Activated CD4-positive, CD25-positive, alpha-beta regulatory T cell (primary cell): ENCODE results near the gene SLC50A1.
A peak's percentile ranks its signal among the peaks of the same experiment; 100 is the strongest.
"Not testable (repeated sequence)": the region's sequence is repeated elsewhere in the genome, so short reads cannot be mapped to it uniquely, and the experiment has no call there.

ENCODE experiments used
- DNase-seq, 4 experiments: peaks; one replicate each; lab custom pipeline; 2025; lab: John Stamatoyannopoulos, UW

SLC50A1 gene

GRCh38 chr1:155116113-155116764 lies 19.4 kb upstream of the SLC50A1 start:
- no peak for DNase-seq

DNA sequence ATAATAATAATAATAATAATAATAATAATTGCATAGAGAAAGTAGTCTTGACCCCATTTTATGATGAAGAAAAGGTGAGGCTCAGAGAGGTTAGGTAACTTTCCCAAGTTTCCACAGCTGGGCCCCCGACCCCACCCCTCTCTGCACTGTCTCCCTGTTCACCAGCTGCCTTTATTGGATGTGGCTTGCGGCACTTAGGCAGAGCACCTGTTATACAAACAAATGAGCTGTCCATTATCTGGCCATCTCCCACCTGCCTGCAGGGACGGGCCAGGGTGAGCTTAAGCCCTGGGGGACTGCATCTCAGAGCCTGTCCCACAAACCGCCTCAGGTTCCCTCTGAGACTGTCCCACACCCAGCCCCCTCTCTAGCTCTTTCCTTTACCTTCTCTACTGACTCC lies 18.0 kb upstream of the SLC50A1 start:
- DNase-seq: no peak

DNA sequence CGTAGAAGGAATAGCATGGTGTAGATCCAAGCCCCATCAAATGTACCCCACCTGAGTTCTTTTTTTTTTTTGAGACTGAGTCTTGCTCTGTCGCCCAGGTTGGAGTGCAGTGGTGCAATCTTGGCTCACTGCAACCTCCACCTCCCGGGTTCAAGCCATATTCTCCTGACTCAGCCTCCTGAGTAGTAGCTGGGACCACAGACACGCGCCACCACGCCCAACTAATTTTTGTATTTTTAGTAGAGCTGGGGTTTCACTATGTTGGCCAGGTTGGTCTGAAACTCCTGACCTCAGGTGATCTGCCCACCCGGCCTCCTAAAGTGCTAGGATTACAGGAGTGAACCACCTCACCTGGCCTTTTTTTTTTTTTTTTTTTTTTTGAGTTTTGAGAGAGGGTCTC lies 17.6 kb upstream of the SLC50A1 start:
- DNase-seq: not testable (repeated sequence)

DNA sequence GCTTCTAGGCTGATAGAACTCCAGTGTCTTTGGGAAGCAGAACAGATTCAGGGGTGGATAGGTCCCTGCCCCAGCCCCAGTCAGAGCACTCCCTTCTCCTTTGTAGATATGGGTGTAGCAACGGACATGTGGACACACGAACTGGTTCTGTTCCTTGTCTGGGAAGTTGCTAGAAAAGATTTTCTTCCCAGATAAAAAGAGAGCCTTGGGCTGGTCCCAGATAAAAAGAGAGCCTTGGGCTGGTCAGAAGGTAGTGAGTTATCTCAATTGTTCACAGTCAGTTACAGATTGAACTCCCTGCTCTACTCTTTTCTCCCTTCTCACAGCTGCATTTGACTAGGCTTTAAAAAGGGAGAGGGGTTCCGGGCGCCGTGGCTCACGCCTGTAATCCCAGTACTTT lies 15.4 kb upstream of the SLC50A1 start:
- no peak for DNase-seq

- no peak for DNase-seq
Measured at GRCh38 chr1:155121249-155121648, 14.4 kb upstream of the SLC50A1 start.

DNA sequence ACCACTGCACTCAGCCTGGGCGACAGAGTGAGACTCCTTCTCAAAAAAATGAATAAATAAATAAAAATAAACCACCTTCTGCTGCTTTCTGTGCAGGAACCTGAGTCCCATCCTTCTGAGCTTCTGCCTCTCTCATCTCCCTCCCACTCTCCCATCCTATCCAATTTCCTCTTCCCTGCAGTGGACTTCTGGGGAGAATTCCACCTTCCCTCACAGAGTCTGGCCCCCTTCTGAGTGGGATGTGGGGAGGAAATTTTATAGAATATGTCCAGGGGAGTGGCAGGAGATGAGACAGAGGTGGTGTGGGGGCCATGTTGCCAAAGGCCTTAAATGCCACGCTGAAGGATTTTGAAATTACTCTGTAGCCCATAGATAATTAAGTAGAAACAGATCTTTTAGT lies 13.3 kb upstream of the SLC50A1 start:
- DNase-seq: no peak

DNA sequence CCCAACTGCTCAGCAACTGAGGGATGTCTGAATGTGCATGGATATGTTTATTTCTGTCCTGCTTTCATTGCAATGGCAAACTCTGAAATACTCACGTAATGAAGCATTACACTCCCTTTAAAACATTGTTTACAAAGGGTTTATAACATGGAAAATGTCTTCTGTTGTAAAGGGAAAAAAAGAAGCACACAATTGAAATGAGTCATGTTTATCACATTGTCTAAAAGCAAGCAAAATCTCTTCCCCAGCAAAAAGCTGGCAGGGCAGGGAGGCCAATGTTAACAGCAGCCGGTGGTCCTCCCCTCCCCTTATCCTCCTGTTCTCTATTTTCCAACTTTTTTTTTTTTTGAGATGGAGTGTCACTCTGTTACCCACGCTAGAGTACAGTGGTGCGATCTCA lies 11.9 kb upstream of the SLC50A1 start:
- no peak for DNase-seq

DNA sequence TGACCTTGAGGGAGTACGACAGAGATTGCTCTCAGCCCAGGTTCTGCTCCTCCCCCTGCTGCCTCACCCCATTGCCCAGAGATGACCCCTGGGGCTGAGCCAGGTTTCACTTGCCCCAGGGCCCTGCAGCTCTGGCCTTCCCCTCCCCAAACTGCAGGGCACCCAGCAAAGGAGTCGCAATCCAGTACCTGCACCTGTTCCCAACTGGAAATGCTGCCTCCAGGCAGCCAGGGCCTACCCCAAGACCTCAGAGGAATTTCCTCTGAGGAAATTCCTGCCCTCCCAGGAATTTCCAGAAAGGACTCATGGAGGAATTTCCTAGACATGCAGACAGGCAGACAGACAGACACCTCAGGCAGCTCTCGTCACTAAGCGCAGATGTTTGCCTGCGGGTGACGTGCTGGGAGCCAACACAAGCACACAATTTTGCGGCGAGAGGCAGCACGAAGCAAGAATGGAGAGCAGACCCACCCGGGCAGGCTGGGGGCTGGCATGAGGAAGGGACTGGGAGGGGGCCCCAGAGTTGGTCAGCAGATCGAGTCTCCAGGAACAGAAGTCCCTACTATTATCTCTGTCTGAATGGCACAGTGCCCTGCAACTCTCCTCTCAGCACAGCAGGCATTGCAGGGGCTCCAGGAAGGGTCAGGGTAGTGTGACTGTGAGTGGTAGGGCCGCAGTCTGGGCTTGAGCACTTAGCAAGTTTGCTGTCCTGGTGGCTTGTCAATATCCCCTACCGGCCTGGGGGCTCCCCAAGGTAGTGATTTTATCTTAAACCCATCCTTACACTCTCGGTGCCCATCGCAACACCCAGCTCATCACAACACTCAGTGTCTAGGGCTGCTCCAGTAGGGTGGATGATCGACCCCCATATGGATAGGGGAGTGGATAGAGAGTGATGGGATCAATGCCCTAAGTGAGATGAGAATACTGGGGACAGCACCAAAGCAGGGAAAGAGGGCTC lies 10.9 kb upstream of the SLC50A1 start:
- no peak for DNase-seq

GRCh38 chr1:155125511-155125945 lies 10.1 kb upstream of the SLC50A1 start:
- no peak for DNase-seq

DNA sequence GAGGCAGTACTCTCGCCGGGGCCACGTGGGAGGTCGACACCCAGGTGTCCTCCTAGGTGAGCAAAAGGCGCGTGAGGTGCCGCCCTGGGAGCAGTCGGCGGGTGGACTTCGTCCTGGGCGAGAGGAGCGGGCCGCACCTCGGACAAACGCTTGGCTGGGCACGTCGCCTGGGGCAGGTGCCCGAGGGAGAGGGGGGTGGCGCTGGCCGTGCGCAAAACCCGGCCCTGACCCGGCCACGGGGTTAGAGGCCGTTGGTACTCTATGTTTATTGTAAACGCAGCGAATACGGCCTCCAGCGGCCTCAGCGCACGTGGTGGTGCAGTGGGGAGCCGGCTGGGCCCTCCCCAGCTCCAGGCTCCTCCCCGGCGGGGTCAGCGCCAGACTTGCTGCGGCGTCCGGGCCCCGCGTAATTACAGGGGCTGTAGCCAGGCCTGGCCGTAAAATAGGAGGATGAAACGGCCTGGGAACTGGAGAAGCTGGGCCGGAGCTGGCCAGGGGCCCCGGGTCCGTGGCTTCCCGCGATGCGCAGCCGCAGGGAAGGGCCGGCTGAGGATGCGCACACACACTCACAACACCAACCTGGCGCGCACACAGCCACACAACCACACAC lies 9.6 kb upstream of the SLC50A1 start:
- no peak for DNase-seq

DNA sequence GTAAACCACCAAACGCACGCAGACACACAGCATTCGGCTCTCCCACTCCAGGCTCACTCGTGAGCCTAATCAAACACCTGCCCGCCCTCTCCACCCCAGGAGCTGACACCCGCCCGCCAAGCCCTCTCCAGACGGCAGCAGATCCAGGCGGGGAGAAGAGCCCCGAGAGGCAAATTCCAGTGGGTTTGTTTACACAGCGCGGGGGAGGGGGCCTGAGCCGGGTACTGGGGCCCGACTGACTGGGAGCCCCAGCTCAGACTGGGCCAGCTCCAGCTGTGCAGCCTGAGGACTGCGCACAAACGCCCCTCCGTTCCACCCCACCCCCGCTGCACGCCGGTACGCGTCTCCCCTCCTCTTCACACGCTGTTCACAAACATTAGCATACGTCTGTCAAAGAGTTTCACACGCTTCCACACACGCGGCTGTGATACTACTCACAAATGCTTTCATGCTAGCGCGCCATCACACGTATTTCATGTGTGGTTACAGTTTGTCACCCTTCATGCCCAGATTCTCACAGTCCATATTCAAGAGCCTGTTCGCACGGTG lies 9.0 kb upstream of the SLC50A1 start:
- DNase-seq: peak in 1 of 4 experiments; percentile 13

DNA sequence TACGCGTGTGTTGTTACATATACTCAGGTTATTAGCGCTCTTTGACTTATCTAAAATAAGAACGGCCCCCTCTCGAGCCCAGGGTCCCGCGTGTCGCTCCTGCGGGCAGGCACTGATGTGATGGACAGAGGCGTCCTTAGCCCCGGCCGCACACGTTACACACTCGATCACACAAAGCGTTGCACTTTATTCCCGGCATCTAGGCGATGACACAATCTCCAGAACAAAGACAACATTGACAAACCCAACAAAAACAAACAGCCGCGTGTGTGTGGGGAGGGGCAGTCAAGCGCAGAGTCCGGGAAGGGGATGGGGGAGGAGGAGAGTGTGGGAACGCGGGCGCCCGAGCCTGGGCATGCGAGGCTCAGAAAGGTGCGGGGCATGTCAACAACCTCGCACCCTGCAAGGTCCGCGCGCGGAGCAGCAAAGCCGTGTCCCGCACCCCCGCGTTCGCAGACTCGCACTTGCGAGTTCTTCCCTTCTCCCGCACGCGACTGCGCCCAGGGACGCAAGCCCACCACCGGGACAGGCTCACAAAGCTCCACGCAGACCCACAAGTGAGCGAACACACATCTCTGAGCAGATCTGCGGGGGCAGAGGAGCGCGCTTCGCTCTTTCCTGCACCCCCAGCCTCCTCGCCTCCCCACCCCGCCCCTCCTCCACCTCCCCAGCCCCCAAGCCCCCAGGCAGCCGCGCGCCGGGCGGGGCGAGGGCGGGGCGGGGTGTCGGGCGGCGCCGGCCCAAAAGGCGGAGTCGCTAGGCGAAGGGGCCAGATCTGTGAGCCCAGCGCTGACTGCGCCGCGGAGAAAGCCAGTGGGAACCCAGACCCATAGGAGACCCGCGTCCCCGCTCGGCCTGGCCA lies 8.3 kb upstream of the SLC50A1 start, which contains the start of gene EFNA1:
TSS of gene EFNA1 (plus strand) at position 772 of the 862 bp plus-strand sequence. CDS start 102 bp downstream, outside the sequence.
- peak in 2 of 4 experiments; percentile 7 to 9 for DNase-seq

DNA sequence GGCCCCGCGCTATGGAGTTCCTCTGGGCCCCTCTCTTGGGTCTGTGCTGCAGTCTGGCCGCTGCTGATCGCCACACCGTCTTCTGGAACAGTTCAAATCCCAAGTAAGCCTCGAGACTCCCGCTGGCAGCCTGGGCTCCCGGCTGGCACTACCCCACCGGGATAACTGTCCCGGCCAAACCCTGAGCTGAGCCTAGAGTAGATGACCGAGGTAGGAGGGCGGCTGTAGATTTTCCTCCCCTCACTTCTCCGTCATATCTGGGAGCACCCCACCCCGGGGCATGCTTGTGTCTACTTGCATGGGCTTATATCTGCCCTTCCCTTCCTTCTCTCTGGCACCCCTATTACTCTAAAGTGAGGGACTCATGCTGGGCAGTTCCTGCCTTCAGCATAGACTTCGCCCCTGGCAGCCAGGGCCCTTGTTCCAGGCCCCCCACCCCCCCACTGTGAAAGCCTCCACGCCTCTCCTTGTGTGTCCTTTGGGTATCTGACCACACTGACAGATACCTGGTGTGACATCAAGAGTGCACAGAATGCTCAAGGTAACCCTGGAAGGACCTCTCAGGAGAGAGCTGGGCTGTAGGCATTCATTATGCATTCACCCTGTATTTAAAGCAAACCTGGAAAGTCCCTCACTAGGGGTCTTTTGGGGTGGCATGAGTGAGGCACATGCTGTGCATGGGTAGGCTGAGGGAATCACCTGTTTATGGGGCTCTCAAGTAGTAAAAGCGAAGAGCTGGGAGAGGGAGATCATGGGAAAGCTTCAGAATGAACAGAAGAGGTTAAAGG lies 7.5 kb upstream of the SLC50A1 start:
- no peak for DNase-seq

DNA sequence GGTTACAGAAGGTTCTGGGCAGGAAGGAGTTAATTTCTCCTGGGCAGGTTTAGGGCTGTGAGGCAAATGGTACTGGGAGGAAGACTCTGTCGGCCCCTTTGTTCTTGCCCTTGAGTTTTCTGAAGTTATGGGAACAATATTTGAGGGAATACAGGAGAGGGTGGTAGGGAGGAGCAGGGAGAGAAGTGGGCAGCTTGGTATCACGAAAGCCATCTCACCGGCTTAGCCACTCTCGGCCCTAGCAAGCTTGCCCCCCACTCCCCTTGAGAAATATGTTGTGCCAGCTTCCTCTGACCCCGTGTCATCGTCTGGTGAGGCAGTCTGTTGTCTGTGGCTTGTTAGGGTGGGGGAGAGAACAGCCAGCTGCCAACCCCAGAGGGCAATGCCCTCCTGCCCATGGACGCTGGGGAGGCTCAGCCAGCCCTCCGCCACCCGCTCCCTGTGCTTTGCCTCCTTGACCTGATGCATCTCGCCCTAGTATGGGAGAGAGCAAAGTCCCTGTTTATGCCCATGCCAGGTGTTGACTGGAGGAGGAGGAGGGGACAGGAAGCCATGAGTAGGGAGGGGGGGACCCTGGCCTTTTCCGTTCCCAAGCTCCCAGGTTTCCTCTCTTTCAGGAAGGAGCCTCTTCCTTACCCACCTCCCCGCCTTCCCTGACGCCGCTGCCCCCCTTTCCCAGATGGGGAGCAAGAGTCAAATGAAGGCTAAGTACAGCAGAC lies 6.7 kb upstream of the SLC50A1 start:
- no peak for DNase-seq

DNA sequence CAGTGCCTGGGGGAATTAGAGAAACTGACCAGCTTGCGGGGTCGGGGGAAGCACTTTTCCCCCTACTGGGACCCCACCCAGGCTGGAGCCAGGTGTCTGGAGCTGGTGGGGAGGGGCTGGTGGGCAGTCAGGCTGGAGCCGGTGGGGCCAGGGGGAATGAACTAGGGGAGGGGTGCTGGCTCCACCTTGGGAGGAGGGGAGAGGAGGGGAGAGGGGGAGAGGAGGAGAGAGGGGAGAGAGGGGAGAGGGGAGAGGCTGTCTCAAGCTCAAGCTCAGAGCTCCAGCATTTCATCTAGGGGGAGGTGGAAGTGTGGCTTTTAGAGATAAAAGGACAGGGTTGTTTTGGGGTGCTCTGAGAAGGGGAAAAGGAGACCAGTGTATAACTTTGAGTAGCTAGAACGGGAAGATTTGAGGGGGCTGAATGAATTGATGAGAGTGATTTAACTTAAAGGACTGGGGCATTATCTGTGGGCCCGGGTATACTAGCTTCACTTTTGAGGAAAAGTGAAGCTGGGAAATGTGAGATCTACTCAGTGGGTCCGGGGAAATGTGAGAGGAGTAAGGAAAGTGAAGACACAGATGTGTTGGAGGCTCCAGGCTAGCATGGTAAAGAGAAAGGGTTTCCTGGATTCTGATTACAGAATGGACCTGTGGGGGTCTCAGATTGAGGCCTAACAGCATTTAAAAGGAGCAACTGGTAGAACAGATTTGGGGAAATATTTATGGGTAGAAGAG lies 5.2 kb upstream of the SLC50A1 start:
- no peak for DNase-seq

- no peak for DNase-seq
Measured at GRCh38 chr1:155131285-155131684, 4.4 kb upstream of the SLC50A1 start.

DNA sequence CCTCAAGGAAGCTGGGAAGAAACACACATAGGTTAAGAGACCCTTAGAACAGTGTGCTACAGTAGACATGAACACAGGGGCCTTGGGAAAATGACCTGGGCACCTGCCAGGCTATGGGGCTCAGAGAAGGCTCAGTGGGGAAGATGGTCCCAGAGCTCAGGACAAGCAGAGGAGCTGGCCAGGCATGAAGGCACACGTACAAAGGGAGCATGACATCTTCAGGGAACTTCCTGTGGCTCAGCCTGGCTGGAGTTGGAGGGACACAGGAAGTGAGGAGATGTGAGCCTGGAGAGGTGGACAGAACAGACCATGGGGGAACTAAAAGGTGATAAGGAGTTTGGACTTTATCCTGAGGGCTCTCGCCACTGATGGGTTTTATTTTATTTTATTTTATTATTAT lies 3.8 kb upstream of the SLC50A1 start:
- DNase-seq: no peak

DNA sequence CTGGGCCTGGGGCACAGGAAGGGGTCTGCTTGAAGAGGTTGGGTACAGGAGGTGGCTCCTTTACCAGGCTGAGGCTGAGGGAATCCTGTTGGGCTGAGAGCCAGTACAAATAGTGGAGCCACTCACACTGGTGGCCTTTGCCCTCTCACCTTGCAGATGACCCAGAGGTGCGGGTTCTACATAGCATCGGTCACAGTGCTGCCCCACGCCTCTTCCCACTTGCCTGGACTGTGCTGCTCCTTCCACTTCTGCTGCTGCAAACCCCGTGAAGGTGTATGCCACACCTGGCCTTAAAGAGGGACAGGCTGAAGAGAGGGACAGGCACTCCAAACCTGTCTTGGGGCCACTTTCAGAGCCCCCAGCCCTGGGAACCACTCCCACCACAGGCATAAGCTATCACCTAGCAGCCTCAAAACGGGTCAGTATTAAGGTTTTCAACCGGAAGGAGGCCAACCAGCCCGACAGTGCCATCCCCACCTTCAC lies 1.8 kb upstream of the SLC50A1 start:
- DNase-seq: no peak

GRCh38 chr1:155134322-155134721 lies 1.3 kb upstream of the SLC50A1 start:
- DNase-seq: no peak
